SH-SY5Y (cell line): ENCODE measurements around the gene PARD3.

Experiments used
- GATA2 ChIP-seq: IDR thresholded peaks from 2 replicates; pipeline ENCODE4 v1.6.1; 2011; ENCODE audit warnings: mild to moderate bottlenecking, low read depth, low read length
- GATA3 ChIP-seq: IDR thresholded peaks from 2 replicates; pipeline ENCODE4 v1.6.1; 2011; ENCODE audit warnings: low read depth, mild to moderate bottlenecking, low read length, moderate library complexity

- TF ChIP-seq GATA3: no peak
- no peak for TF ChIP-seq GATA2
Observed at GRCh38 chr10:34092891-34093290, 722.2 kb downstream of the PARD3 start.
